UCSD-AML1 (cell line): ENCODE data around the gene TTC21B.

Experiments used
- DNase-seq: peaks from one replicate; lab custom pipeline; 2025; ENCODE audit not compliant: unreplicated experiment; lab: John Stamatoyannopoulos, UW

TTC21B gene

GRCh38 chr2:165927353-165927752, 26.2 kb downstream of the TTC21B start:
- no peak for DNase-seq

GRCh38 chr2:165924946-165925345, 28.6 kb downstream of the TTC21B start:
- DNase-seq: no peak

GRCh38 chr2:165920748-165921147, 32.8 kb downstream of the TTC21B start:
- no peak for DNase-seq

GRCh38 chr2:165913636-165914035, 39.9 kb downstream of the TTC21B start:
- no peak for DNase-seq

- no peak for DNase-seq
Observed at GRCh38 chr2:165911981-165912380, 41.6 kb downstream of the TTC21B start.

- no peak for DNase-seq
Observed at GRCh38 chr2:165911231-165911630, 42.3 kb downstream of the TTC21B start.

- no peak for DNase-seq
Observed at GRCh38 chr2:165909466-165909865, 44.1 kb downstream of the TTC21B start.

- no peak for DNase-seq
Observed at GRCh38 chr2:165905854-165906253, 47.7 kb downstream of the TTC21B start.

- DNase-seq: no peak
Observed at GRCh38 chr2:165905269-165905668, 48.3 kb downstream of the TTC21B start.

GRCh38 chr2:165904432-165904831, 49.1 kb downstream of the TTC21B start:
- DNase-seq: no peak

- DNase-seq: no peak
Observed at GRCh38 chr2:165903406-165903805, 50.2 kb downstream of the TTC21B start.

GRCh38 chr2:165902934-165903333, 50.6 kb downstream of the TTC21B start:
- peak; percentile 7 for DNase-seq

GRCh38 chr2:165901620-165902298, 51.8 kb downstream of the TTC21B start:
- DNase-seq: no peak

- DNase-seq: no peak
Observed at GRCh38 chr2:165899311-165899710, 54.3 kb downstream of the TTC21B start.

- DNase-seq: no peak
Observed at GRCh38 chr2:165898381-165898780, 55.2 kb downstream of the TTC21B start.

- no peak for DNase-seq
Observed at GRCh38 chr2:165897726-165898125, 55.9 kb downstream of the TTC21B start.

GRCh38 chr2:165897074-165897473, 56.5 kb downstream of the TTC21B start:
- no peak for DNase-seq

- no peak for DNase-seq
Observed at GRCh38 chr2:165895974-165896373, 57.6 kb downstream of the TTC21B start.

- no peak for DNase-seq
Observed at GRCh38 chr2:165893556-165893955, 60.0 kb downstream of the TTC21B start.

- no peak for DNase-seq
Observed at GRCh38 chr2:165892526-165892925, 61.0 kb downstream of the TTC21B start.

- DNase-seq: no peak
Observed at GRCh38 chr2:165891943-165892342, 61.6 kb downstream of the TTC21B start.

GRCh38 chr2:165891345-165891744, 62.2 kb downstream of the TTC21B start:
- no peak for DNase-seq

- no peak for DNase-seq
Observed at GRCh38 chr2:165889798-165890197, 63.8 kb downstream of the TTC21B start.
